ENCODE results near the gene SLC47A2. TPM values are rescaled to one million over a fixed set of nuclear protein-coding genes. Genes with fewer than 3 reads are reported as not detected.

Gene SLC47A2
- total and polyA plus RNA-seq, 2 of the 13 experiments (the other 11 are each of a cell fraction or from before 2014, with no cell fraction given), result 0.04 TPM; not detected in 1

DNA sequence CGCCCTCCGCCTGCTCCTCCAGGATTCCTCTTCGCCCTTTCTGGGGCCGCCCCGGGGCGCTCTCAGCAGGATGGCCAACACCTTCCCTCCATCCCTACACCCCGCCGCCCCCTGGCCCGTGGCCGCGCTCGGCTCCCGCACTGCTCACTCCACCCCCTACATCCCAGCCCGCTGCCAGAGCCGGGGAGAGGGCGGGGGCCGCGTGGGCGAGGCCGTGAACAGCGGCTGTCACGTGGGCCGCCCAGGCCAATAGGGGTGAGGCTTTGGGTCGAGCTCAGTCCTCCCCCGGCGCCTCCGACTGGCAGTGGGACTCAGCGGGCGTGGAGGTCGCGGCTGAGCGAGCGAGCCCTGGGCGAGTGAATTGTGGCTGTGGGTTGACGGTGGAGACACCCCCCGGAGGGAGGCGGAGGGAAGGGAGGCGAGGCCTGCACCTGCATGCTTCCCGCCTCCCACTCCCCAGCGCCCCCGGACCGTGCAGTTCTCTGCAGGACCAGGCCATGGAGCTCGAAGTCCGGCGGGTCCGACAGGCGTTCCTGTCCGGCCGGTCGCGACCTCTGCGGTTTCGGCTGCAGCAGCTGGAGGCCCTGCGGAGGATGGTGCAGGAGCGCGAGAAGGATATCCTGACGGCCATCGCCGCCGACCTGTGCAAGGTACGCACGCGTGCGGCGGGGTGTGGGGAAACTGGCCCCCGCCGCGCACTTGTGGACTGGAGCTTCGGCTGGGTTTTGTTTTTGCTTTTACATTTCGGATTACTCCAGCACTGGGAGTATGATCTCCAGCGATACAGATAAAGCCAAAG lies 67.7 kb downstream of the SLC47A2 start, which contains the start of gene ALDH3A2 (continued):
- TF ChIP-seq PCBP1 (IDR thresholded peaks at IDR 0.05; ENCODE audit: borderline replicate concordance, low read depth, low read length) (no peak), ZNF703 (CRISPR knock-in tag; IDR thresholded peaks at IDR 0.05; ENCODE audit: borderline replicate concordance) (peak; percentile 70; the same call in 1 of the 2 replicates), ZNF432 (CRISPR knock-in tag; IDR thresholded peaks at IDR 0.05; ENCODE audit: borderline replicate concordance) (peak; percentile 90; the same call in 1 of the 2 replicates), ZNF12 (CRISPR knock-in tag; IDR thresholded peaks at IDR 0.05) (peak; percentile 51; the same call in 1 of the 2 replicates), ZNF232 (CRISPR knock-in tag; IDR thresholded peaks at IDR 0.05; ENCODE audit: borderline replicate concordance) (peak; percentile 97), POLR2AphosphoS5 (IDR thresholded peaks at IDR 0.05; ENCODE audit: low read depth, low read length) (peak; percentile 85), HDAC2 (CRISPR knock-in tag; IDR thresholded peaks at IDR 0.05) (peak; percentile 96), ZNF567 (CRISPR knock-in tag; IDR thresholded peaks at IDR 0.05; ENCODE audit: borderline replicate concordance) (no peak; the same call in 1 of the 2 replicates), YEATS2 (CRISPR knock-in tag; IDR thresholded peaks at IDR 0.05; ENCODE audit: borderline replicate concordance) (peak; percentile 87), PHF20 (CRISPR knock-in tag; IDR thresholded peaks at IDR 0.05) (peak; percentile 80), REL (CRISPR knock-in tag; conservative IDR thresholded peaks at IDR 0.05) (peak; percentile 42; the same call in 1 of the 2 replicates), BRF2 (CRISPR knock-in tag; IDR thresholded peaks at IDR 0.05) (no peak; the same call in 1 of the 2 replicates), ZNF234 (CRISPR knock-in tag; conservative IDR thresholded peaks at IDR 0.05) (peak; percentile 93), PITX1 (CRISPR knock-in tag; IDR thresholded peaks at IDR 0.05) (0 out of 2 replicates have a peak, but pooled peaks have one; percentile 82), TBL1XR1 (IDR thresholded peaks at IDR 0.05; ENCODE audit: borderline replicate concordance, low read length, partially characterized antibody) (no peak), FOXA1 (IDR thresholded peaks at IDR 0.05) (no peak), FOXA1 (CRISPR knock-in tag; IDR thresholded peaks at IDR 0.05) (peak; percentile 47; the same call in 1 of the 2 replicates), ZNF607 (CRISPR knock-in tag; IDR thresholded peaks at IDR 0.05; ENCODE audit: borderline replicate concordance) (peak; percentile 90), ZNF496 (CRISPR knock-in tag; IDR thresholded peaks at IDR 0.05; ENCODE audit: insufficient replicate concordance) (no peak), KLF6 (CRISPR knock-in tag; IDR thresholded peaks at IDR 0.05) (peak; percentile 98), NFKBIZ (CRISPR knock-in tag; IDR thresholded peaks at IDR 0.05) (peak; percentile 81; the same call in 1 of the 2 replicates), TFDP1 (CRISPR knock-in tag; IDR thresholded peaks at IDR 0.05; ENCODE audit: borderline replicate concordance) (peak; percentile 93), FOXJ3 (CRISPR knock-in tag; IDR thresholded peaks at IDR 0.05; ENCODE audit: borderline replicate concordance) (peak; percentile 89), PHF5A (CRISPR knock-in tag; IDR thresholded peaks at IDR 0.05; ENCODE audit: low read depth, unreplicated experiment) (peak; percentile 74), ZNF296 (CRISPR knock-in tag; conservative IDR thresholded peaks at IDR 0.05) (peak; percentile 95), ZNF235 (CRISPR knock-in tag; IDR thresholded peaks at IDR 0.05; ENCODE audit: borderline replicate concordance) (no peak; the same call in 1 of the 2 replicates), E2F1 (CRISPR knock-in tag; IDR thresholded peaks at IDR 0.05) (peak; percentile 82), EZH2 (conservative IDR thresholded peaks at IDR 0.05; ENCODE audit: low read depth, low read length) (no peak)
